ENCODE data around the gene NXPH1.

NXPH1 gene

DNA sequence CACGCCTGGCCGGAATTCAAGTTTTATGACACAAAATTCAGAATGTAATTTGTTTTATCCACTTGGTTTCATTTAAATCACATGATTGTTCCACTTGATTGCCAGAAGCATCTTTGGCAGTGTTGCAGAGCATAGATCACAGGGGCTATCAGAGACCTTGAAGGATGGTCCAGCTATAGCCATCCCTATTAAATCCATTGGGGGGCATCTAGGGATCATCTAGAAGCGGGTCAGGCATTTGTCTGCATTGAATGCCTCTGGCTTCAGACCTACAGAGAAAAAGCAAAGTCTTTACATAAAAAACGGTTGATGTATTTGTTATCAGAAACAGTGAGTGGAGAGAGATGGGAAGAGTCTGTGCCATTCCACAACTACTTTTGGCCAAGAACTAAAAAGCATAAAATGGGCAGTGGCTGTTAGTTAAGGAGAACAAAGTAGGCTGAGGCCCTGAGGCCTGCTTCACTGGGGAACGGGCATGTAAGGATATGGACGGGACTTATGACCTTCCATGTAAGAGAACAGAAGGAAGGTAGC, 146.3 kb downstream of the NXPH1 start:
- H3K9ac ChIP-seq (ENCODE audit: low read depth, low read length), result no peak overlapping the region
- no peaks in the 10 kb centered on the region for H3K9me3 ChIP-seq (ENCODE audit: control insufficient read depth, insufficient read depth, low read length)
- no peaks in the 10 kb centered on the region for H3K4me1 ChIP-seq (ENCODE audit: insufficient read depth, low read length)
- H3K36me3 ChIP-seq (ENCODE audit: insufficient read depth, low read length), result no peaks in the 10 kb centered on the region

GRCh38 chr7:8581842-8582241, 148.4 kb downstream of the NXPH1 start:
- Histone ChIP-seq H3K9me3 (ENCODE audit: control insufficient read depth, insufficient read depth, low read length) (no peaks in the 10 kb centered on the region), H3K4me1 (ENCODE audit: insufficient read depth, low read length) (no peaks in the 10 kb centered on the region), H3K36me3 (ENCODE audit: insufficient read depth, low read length) (no peaks in the 10 kb centered on the region), H3K9ac (ENCODE audit: low read depth, low read length) (no peak overlapping the region)

GRCh38 chr7:8582728-8583127, 149.3 kb downstream of the NXPH1 start:
- Histone ChIP-seq H3K9ac (ENCODE audit: low read depth, low read length) (no peak overlapping the region), H3K36me3 (ENCODE audit: insufficient read depth, low read length) (no peaks in the 10 kb centered on the region), H3K9me3 (ENCODE audit: control insufficient read depth, insufficient read depth, low read length) (no peaks in the 10 kb centered on the region), H3K4me1 (ENCODE audit: insufficient read depth, low read length) (no peaks in the 10 kb centered on the region)

DNA sequence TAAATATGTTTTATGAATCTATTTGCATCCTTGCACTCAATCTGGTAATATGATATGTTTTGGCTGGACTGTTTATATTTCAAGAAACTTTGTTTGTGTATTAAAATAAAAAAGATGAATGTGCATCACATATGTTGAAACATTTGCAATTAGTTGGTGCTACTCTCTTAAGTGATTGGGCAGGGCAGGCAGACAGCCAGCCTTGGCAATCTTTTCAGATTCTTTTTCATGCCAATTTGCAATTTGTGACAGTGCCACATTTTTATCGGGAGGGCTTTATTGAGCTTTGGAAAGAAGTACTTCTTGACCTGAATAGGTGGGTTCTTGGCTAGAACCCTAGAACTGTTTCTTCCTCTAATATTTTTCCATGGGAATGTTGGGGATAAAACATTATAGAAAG, 152.2 kb downstream of the NXPH1 start:
- no peaks in the 10 kb centered on the region for H3K9me3 ChIP-seq (ENCODE audit: control insufficient read depth, insufficient read depth, low read length)
- H3K4me1 ChIP-seq (ENCODE audit: insufficient read depth, low read length), result no peaks in the 10 kb centered on the region
- H3K9ac ChIP-seq (ENCODE audit: low read depth, low read length), result no peak overlapping the region
- H3K36me3 ChIP-seq (ENCODE audit: insufficient read depth, low read length), result no peaks in the 10 kb centered on the region

DNA sequence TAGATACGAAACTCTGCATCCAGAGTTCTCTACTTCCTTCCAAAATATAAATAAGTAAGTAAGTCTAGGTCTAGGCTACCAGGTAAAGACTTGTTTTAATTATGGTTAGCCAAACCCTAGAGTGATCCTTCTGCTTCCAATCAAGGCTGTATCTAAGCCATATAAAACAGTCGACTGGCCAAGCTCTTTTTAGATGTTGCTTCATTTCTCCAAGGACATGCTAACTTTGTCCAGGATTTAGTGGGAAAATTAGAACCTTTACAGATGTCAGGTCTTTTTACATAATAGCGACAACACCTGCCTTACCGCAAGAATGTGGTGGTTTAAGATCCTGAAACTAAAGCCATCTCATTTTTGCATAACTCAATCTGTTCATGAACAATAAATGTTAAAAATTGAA, 156.8 kb downstream of the NXPH1 start:
- Histone ChIP-seq H3K4me1 (ENCODE audit: insufficient read depth, low read length) (peaks cover 11% of the 10 kb centered on the region), H3K9me3 (ENCODE audit: control insufficient read depth, insufficient read depth, low read length) (no peaks in the 10 kb centered on the region), H3K36me3 (ENCODE audit: insufficient read depth, low read length) (no peaks in the 10 kb centered on the region), H3K9ac (ENCODE audit: low read depth, low read length) (no peak overlapping the region)

- Histone ChIP-seq H3K9ac (ENCODE audit: low read depth, low read length) (no peak overlapping the region), H3K36me3 (ENCODE audit: insufficient read depth, low read length) (no peaks in the 10 kb centered on the region), H3K4me1 (ENCODE audit: insufficient read depth, low read length) (peaks cover 11% of the 10 kb centered on the region), H3K9me3 (ENCODE audit: control insufficient read depth, insufficient read depth, low read length) (no peaks in the 10 kb centered on the region)
These were observed 157.4 kb downstream of the NXPH1 start for GRCh38 chr7:8590791-8591190.

GRCh38 chr7:8591289-8591688, 157.9 kb downstream of the NXPH1 start:
- Histone ChIP-seq H3K36me3 (ENCODE audit: insufficient read depth, low read length) (no peaks in the 10 kb centered on the region), H3K4me1 (ENCODE audit: insufficient read depth, low read length) (peaks cover 11% of the 10 kb centered on the region), H3K9me3 (ENCODE audit: control insufficient read depth, insufficient read depth, low read length) (no peaks in the 10 kb centered on the region), H3K9ac (ENCODE audit: low read depth, low read length) (no peak overlapping the region)

GRCh38 chr7:8592167-8592566, 158.8 kb downstream of the NXPH1 start:
- H3K9ac ChIP-seq (ENCODE audit: low read depth, low read length), result no peak overlapping the region
- H3K4me1 ChIP-seq (ENCODE audit: insufficient read depth, low read length), result peaks cover 11% of the 10 kb centered on the region
- H3K36me3 ChIP-seq (ENCODE audit: insufficient read depth, low read length), result no peaks in the 10 kb centered on the region
- H3K9me3 ChIP-seq (ENCODE audit: control insufficient read depth, insufficient read depth, low read length), result no peaks in the 10 kb centered on the region; the same call in 1 of the 2 replicates

GRCh38 chr7:8594115-8594514, 160.7 kb downstream of the NXPH1 start:
- Histone ChIP-seq H3K4me1 (ENCODE audit: insufficient read depth, low read length) (peaks cover 11% of the 10 kb centered on the region), H3K9me3 (ENCODE audit: control insufficient read depth, insufficient read depth, low read length) (no peaks in the 10 kb centered on the region; the same call in 1 of the 2 replicates), H3K36me3 (ENCODE audit: insufficient read depth, low read length) (no peaks in the 10 kb centered on the region), H3K9ac (ENCODE audit: low read depth, low read length) (no peak overlapping the region)

GRCh38 chr7:8597565-8597964, 164.2 kb downstream of the NXPH1 start:
- Histone ChIP-seq H3K9ac (ENCODE audit: low read depth, low read length) (no peak overlapping the region), H3K4me1 (ENCODE audit: insufficient read depth, low read length) (peaks cover 11% of the 10 kb centered on the region), H3K36me3 (ENCODE audit: insufficient read depth, low read length) (no peaks in the 10 kb centered on the region), H3K9me3 (ENCODE audit: control insufficient read depth, insufficient read depth, low read length) (no peaks in the 10 kb centered on the region; the same call in 1 of the 2 replicates)

- no peak overlapping the region for H3K9ac ChIP-seq (ENCODE audit: low read depth, low read length)
- no peaks in the 10 kb centered on the region; the same call in 1 of the 2 replicates for H3K9me3 ChIP-seq (ENCODE audit: control insufficient read depth, insufficient read depth, low read length)
- H3K36me3 ChIP-seq (ENCODE audit: insufficient read depth, low read length), result no peaks in the 10 kb centered on the region
- H3K4me1 ChIP-seq (ENCODE audit: insufficient read depth, low read length), result no peaks in the 10 kb centered on the region
These were observed 167.7 kb downstream of the NXPH1 start for GRCh38 chr7:8601121-8601520.

- H3K9me3 ChIP-seq (ENCODE audit: control insufficient read depth, insufficient read depth, low read length), result no peaks in the 10 kb centered on the region
- H3K9ac ChIP-seq (ENCODE audit: low read depth, low read length), result no peak overlapping the region
- no peaks in the 10 kb centered on the region for H3K36me3 ChIP-seq (ENCODE audit: insufficient read depth, low read length)
- no peaks in the 10 kb centered on the region for H3K4me1 ChIP-seq (ENCODE audit: insufficient read depth, low read length)
These were observed 171.8 kb downstream of the NXPH1 start for GRCh38 chr7:8605221-8605620.

GRCh38 chr7:8612584-8612983, 179.2 kb downstream of the NXPH1 start:
- Histone ChIP-seq H3K4me1 (ENCODE audit: insufficient read depth, low read length) (no peaks in the 10 kb centered on the region), H3K9ac (ENCODE audit: low read depth, low read length) (no peak overlapping the region), H3K36me3 (ENCODE audit: insufficient read depth, low read length) (no peaks in the 10 kb centered on the region), H3K9me3 (ENCODE audit: control insufficient read depth, insufficient read depth, low read length) (no peaks in the 10 kb centered on the region)

GRCh38 chr7:8613191-8613590, 179.8 kb downstream of the NXPH1 start:
- no peaks in the 10 kb centered on the region for H3K9me3 ChIP-seq (ENCODE audit: control insufficient read depth, insufficient read depth, low read length)
- no peaks in the 10 kb centered on the region for H3K36me3 ChIP-seq (ENCODE audit: insufficient read depth, low read length)
- no peak overlapping the region for H3K9ac ChIP-seq (ENCODE audit: low read depth, low read length)
- peaks cover 4% of the 10 kb centered on the region for H3K4me1 ChIP-seq (ENCODE audit: insufficient read depth, low read length)

- no peak overlapping the region for H3K9ac ChIP-seq (ENCODE audit: low read depth, low read length)
- peaks cover 20% of the 10 kb centered on the region for H3K4me1 ChIP-seq (ENCODE audit: insufficient read depth, low read length)
- H3K9me3 ChIP-seq (ENCODE audit: control insufficient read depth, insufficient read depth, low read length), result no peaks in the 10 kb centered on the region
- no peaks in the 10 kb centered on the region for H3K36me3 ChIP-seq (ENCODE audit: insufficient read depth, low read length)
These were observed 181.6 kb downstream of the NXPH1 start for GRCh38 chr7:8615019-8615418.
